ENCODE measurements around the gene BDNF. TPM values are rescaled to one million over a fixed set of nuclear protein-coding genes. Genes with fewer than 3 reads are reported as not detected.

The BDNF gene
- total and polyA plus RNA-seq, 2 donors (not counting 1 experiment from before 2014, with no cell fraction given) = 11.2 to 16.7 TPM

GRCh38 chr11:27611390-27611789 is 88.9 kb downstream of the BDNF start:
- Histone ChIP-seq H3K4me1 (ENCODE audit: control insufficient read depth, extremely low read depth, insufficient read depth, low read length) (no peaks in the 10 kb centered on the region), H2AFZ (ENCODE audit: low read length) (no peak overlapping the region), H3K27ac (ENCODE audit: insufficient read depth, low read length) (no peak overlapping the region), H3K27me3 (ENCODE audit: control insufficient read depth, insufficient read depth, low read length) (no peaks in the 10 kb centered on the region), H4K20me1 (ENCODE audit: control insufficient read depth, extremely low read depth, insufficient read depth, low read length) (no peaks in the 10 kb centered on the region), H3K9ac (ENCODE audit: insufficient read depth, low read length) (no peak overlapping the region), H3K4me2 (ENCODE audit: extremely low read depth, insufficient read depth, low read length) (no peak overlapping the region), H3K36me3 (ENCODE audit: control insufficient read depth, insufficient read depth, low read length) (no peaks in the 10 kb centered on the region), H3K79me2 (ENCODE audit: control insufficient read depth, insufficient read depth, low read length) (no peaks in the 10 kb centered on the region), H3K4me3 (replicated peaks in 1 of 4; ENCODE audit: control extremely low read depth in 1 of 4, insufficient read depth in 1 of 4, low read depth in 3 of 4, low read length in 4 of 4) (no peak overlapping the region), H3K9me3 (ENCODE audit: control insufficient read depth, insufficient read depth, low read depth, low read length) (no peaks in the 10 kb centered on the region)
- TF ChIP-seq CTCF (conservative IDR thresholded peaks at IDR 0.05 in 1 of 2, IDR thresholded peaks at IDR 0.05 in 1 of 2; ENCODE audit: low read depth in 1 of 2, low read length in 2 of 2) (no peak), EZH2 (IDR thresholded peaks at IDR 0.05; ENCODE audit: low read length, missing control alignments) (no peak)
- DNase-seq (ENCODE audit: low read depth in 2 of 2) = no peak

- Histone ChIP-seq H4K20me1 (ENCODE audit: control insufficient read depth, extremely low read depth, insufficient read depth, low read length) (no peaks in the 10 kb centered on the region), H3K27ac (ENCODE audit: insufficient read depth, low read length) (no peak overlapping the region), H3K4me2 (ENCODE audit: extremely low read depth, insufficient read depth, low read length) (no peak overlapping the region), H3K9ac (ENCODE audit: insufficient read depth, low read length) (no peak overlapping the region), H3K4me3 (replicated peaks in 1 of 4; ENCODE audit: control extremely low read depth in 1 of 4, insufficient read depth in 1 of 4, low read depth in 3 of 4, low read length in 4 of 4) (no peak overlapping the region), H3K36me3 (ENCODE audit: control insufficient read depth, insufficient read depth, low read length) (no peaks in the 10 kb centered on the region), H3K4me1 (ENCODE audit: control insufficient read depth, extremely low read depth, insufficient read depth, low read length) (no peaks in the 10 kb centered on the region), H3K79me2 (ENCODE audit: control insufficient read depth, insufficient read depth, low read length) (no peaks in the 10 kb centered on the region), H3K27me3 (ENCODE audit: control insufficient read depth, insufficient read depth, low read length) (no peaks in the 10 kb centered on the region), H2AFZ (ENCODE audit: low read length) (no peak overlapping the region), H3K9me3 (ENCODE audit: control insufficient read depth, insufficient read depth, low read depth, low read length) (no peaks in the 10 kb centered on the region)
- no peak for TF ChIP-seq CTCF (conservative IDR thresholded peaks at IDR 0.05 in 1 of 2, IDR thresholded peaks at IDR 0.05 in 1 of 2; ENCODE audit: low read depth in 1 of 2, low read length in 2 of 2)
- TF ChIP-seq EZH2 (IDR thresholded peaks at IDR 0.05; ENCODE audit: low read length, missing control alignments) = no peak
- no peak for DNase-seq (ENCODE audit: low read depth in 2 of 2)
Observed at GRCh38 chr11:27610946-27611345, 89.3 kb downstream of the BDNF start.

GRCh38 chr11:27610280-27610679 is 90.0 kb downstream of the BDNF start:
- no peaks in the 10 kb centered on the region for H3K79me2 ChIP-seq (ENCODE audit: control insufficient read depth, insufficient read depth, low read length)
- H2AFZ ChIP-seq (ENCODE audit: low read length) = no peak overlapping the region
- H3K9me3 ChIP-seq (ENCODE audit: control insufficient read depth, insufficient read depth, low read depth, low read length) = no peaks in the 10 kb centered on the region
- H3K27me3 ChIP-seq (ENCODE audit: control insufficient read depth, insufficient read depth, low read length) = no peaks in the 10 kb centered on the region
- H4K20me1 ChIP-seq (ENCODE audit: control insufficient read depth, extremely low read depth, insufficient read depth, low read length) = no peaks in the 10 kb centered on the region
- no peak overlapping the region for H3K4me3 ChIP-seq (replicated peaks in 1 of 4; ENCODE audit: control extremely low read depth in 1 of 4, insufficient read depth in 1 of 4, low read depth in 3 of 4, low read length in 4 of 4)
- no peak overlapping the region for H3K4me2 ChIP-seq (ENCODE audit: extremely low read depth, insufficient read depth, low read length)
- no peak for DNase-seq (ENCODE audit: low read depth in 2 of 2)
- TF ChIP-seq CTCF (conservative IDR thresholded peaks at IDR 0.05 in 1 of 2, IDR thresholded peaks at IDR 0.05 in 1 of 2; ENCODE audit: low read depth in 1 of 2, low read length in 2 of 2) (no peak), EZH2 (IDR thresholded peaks at IDR 0.05; ENCODE audit: low read length, missing control alignments) (no peak)
- no peaks in the 10 kb centered on the region for H3K4me1 ChIP-seq (ENCODE audit: control insufficient read depth, extremely low read depth, insufficient read depth, low read length)
- no peak overlapping the region for H3K27ac ChIP-seq (ENCODE audit: insufficient read depth, low read length)
- H3K9ac ChIP-seq (ENCODE audit: insufficient read depth, low read length) = no peak overlapping the region
- H3K36me3 ChIP-seq (ENCODE audit: control insufficient read depth, insufficient read depth, low read length) = no peaks in the 10 kb centered on the region
